Body of pancreas (tissue), 4 donors: ENCODE data around the gene CD300H. TPM values are rescaled to one million over a fixed set of nuclear protein-coding genes. Genes with fewer than 3 reads are reported as not detected.

Source experiments
- ATAC-seq: fragments of 150-250 bp; one replicate; pipeline ENCODE4 v1.9.1; 2016
- DNase-seq, 4 donors: peaks; one replicate each; pipeline ENCODE4 v3.0.0-alpha.2; 2019
- H3K27ac ChIP-seq, 4 donors: fragments of 200-600 bp; sonication (generic); 1 replicate in 3 of 4; 2 replicates in 1 of 4; pipeline versions ENCODE4 v1.5.1 to v1.6.1; 2016 to 2019; ENCODE audit warnings: mild to moderate bottlenecking in 1 of 4, mixed read lengths in 1 of 4, moderate library complexity in 1 of 4
- H3K27me3 ChIP-seq, 2 donors: fragments of 200-600 bp; sonication (generic); one replicate each; pipeline ENCODE4 v1.6.0; 2016; ENCODE audit warnings: mild to moderate bottlenecking in 1 of 2
- H3K36me3 ChIP-seq, 2 donors: fragments of 200-600 bp; sonication (generic); replicated peaks in 1 of 2; 2 replicates each; pipeline ENCODE4 v1.5.1; 2016; ENCODE audit warnings: low read depth in 2 of 2; ENCODE audit not compliant: insufficient read depth in 1 of 2
- H3K4me1 ChIP-seq: fragments of 200-600 bp; sonication (generic); one replicate; pipeline ENCODE4 v1.6.0; 2016
- H3K4me3 ChIP-seq, 2 donors: fragments of 200-600 bp; sonication (generic); 1 replicate in 1 of 2; 2 replicates in 1 of 2; pipeline ENCODE4 v1.5.1; 2016 to 2019
- H3K9me3 ChIP-seq, 3 donors: fragments of 200-600 bp; sonication (generic); 1 replicate in 2 of 3; 2 replicates in 1 of 3; pipeline ENCODE4 v1.5.1; 2016
- CTCF ChIP-seq, 7 experiments: fragments of 450-650 bp in 4 of 7; fragments of 200-600 bp in 3 of 7; sonication (generic) in 3 of 7; IDR thresholded peaks; one replicate each; pipeline ENCODE4 v1.5.1; 2016 to 2019; ENCODE audit warnings: antibody characterized with exemption in 7 of 7
- POLR2A ChIP-seq, 3 donors: fragments of 450-650 bp; IDR thresholded peaks; one replicate each; pipeline ENCODE4 v1.6.1; 2016; ENCODE audit warnings: antibody characterized with exemption in 3 of 3, mild to moderate bottlenecking in 2 of 3
- WGBS, 2 donors: methylation state at CpG; one replicate each; pipeline ENCODE4 v1.1.5; 2017; 5-methylcytosine and 5-hydroxymethylcytosine counted together
- intact Hi-C: fragments of 100-400 bp; cut with DNase I; formaldehyde crosslinking; loops from one replicate; pipeline ENCODE4 v1.15.1; 2023
- total RNA-seq, 2 donors: library from RNA; depleted of rRNA; stranded (reverse); fragments of >200 nt; gene quantifications; one replicate each; pipeline ENCODE4 v1.1.0, GENCODE V29; 2016

Gene CD300H
- total RNA-seq, 2 donors from 2014 or later, result not detected

- Histone ChIP-seq H3K9me3 (no peaks in the 10 kb centered on the region), H3K4me1 (no peaks in the 10 kb centered on the region), H3K4me3 (no peak overlapping the region), H3K27me3 (no peaks in the 10 kb centered on the region), H3K27ac (peak overlapping the region in 1 of 4 donors; percentile 41), H3K36me3 (no peaks in the 10 kb centered on the region)
- no peak for TF ChIP-seq POLR2A (IDR thresholded peaks at IDR 0.05)
- TF ChIP-seq CTCF (IDR thresholded peaks at IDR 0.05), result no peak
- intact Hi-C loops, result no loop called here
- DNase-seq (no peak), ATAC-seq (no peak)
- WGBS, 2 donors, result 61 to 63% methylated on average over 10 to 16 of the region's 16 CpGs
Measured at GRCh38 chr17:74544991-74545842, 22.1 kb downstream of the CD300H start.

- WGBS, 2 donors, result 69 to 74% methylated on average over 9 to 18 of the region's 18 CpGs
- Histone ChIP-seq H3K4me3 (no peak overlapping the region), H3K27me3 (no peaks in the 10 kb centered on the region), H3K9me3 (no peaks in the 10 kb centered on the region), H3K27ac (no peak overlapping the region), H3K36me3 (no peaks in the 10 kb centered on the region), H3K4me1 (no peaks in the 10 kb centered on the region)
- TF ChIP-seq CTCF (IDR thresholded peaks at IDR 0.05) (no peak), POLR2A (IDR thresholded peaks at IDR 0.05) (no peak)
- DNase-seq (no peak), ATAC-seq (no peak)
- intact Hi-C loops, result no loop called here
Measured at GRCh38 chr17:74543891-74544760, 23.2 kb downstream of the CD300H start.

- no peaks in the 10 kb centered on the region for H3K9me3 ChIP-seq
- no peaks in the 10 kb centered on the region for H3K36me3 ChIP-seq
- H3K27ac ChIP-seq, result no peak overlapping the region
- no peak overlapping the region for H3K4me3 ChIP-seq
- intact Hi-C loops, result no loop called here
- no peaks in the 10 kb centered on the region for H3K27me3 ChIP-seq
- TF ChIP-seq POLR2A (IDR thresholded peaks at IDR 0.05) (no peak), CTCF (IDR thresholded peaks at IDR 0.05) (no peak)
- no peak for DNase-seq
- ATAC-seq, result no peak
- no peaks in the 10 kb centered on the region for H3K4me1 ChIP-seq
- 50 to 56% methylated on average over 7 to 14 of the region's 14 CpGs for WGBS, 2 donors
Measured at GRCh38 chr17:74543406-74543805, 23.9 kb downstream of the CD300H start.

GRCh38 chr17:74542727-74543383 is 24.5 kb downstream of the CD300H start:
- 70 to 73% methylated on average over 16 to 17 of the region's 17 CpGs for WGBS, 2 donors
- no peak for DNase-seq

More at GRCh38 chr17:74542727-74543383, 24.5 kb downstream of the CD300H start:
- no peaks in the 10 kb centered on the region for H3K27me3 ChIP-seq
- ATAC-seq, result no peak
- TF ChIP-seq CTCF (IDR thresholded peaks at IDR 0.05), result no peak
- no peak for TF ChIP-seq POLR2A (IDR thresholded peaks at IDR 0.05)
- no peaks in the 10 kb centered on the region for H3K4me1 ChIP-seq
- no peak overlapping the region for H3K27ac ChIP-seq
- no peak overlapping the region for H3K4me3 ChIP-seq
- H3K36me3 ChIP-seq, result no peaks in the 10 kb centered on the region
- intact Hi-C loops, result no loop called here
- no peaks in the 10 kb centered on the region for H3K9me3 ChIP-seq
